Fibroblast of the aortic adventitia (primary cell): ENCODE results near the gene BTBD16. TPM values are rescaled to one million over a fixed set of nuclear protein-coding genes. Genes with fewer than 3 reads are reported as not detected.
A peak's percentile ranks its signal among the peaks of the same experiment; 100 is the strongest.

Experiments used
- DNase-seq: peaks from one replicate; pipeline ENCODE4 v3.0.0-alpha.2; 2010; ENCODE audit warnings: low read depth
- H3K4me3 ChIP-seq: 2 replicates; pipeline ENCODE4 v1.5.1; 2011; ENCODE audit warnings: low read depth, mild to moderate bottlenecking, control low read depth, low read length, moderate library complexity
- total RNA-seq: library from RNA; depleted of rRNA; stranded (reverse); fragments of >200 nt; gene quantifications from 2 replicates; pipeline ENCODE4 v1.2.3, GENCODE V29; 2012; ENCODE audit warnings: low replicate concordance
- TF ChIP-seq, protein P1 (sequence below): IDR thresholded peaks from 2 replicates; pipeline ENCODE4 v1.5.1; 2011; ENCODE audit warnings: mild to moderate bottlenecking, low read length, control low read depth, inconsistent platforms; ENCODE audit not compliant: insufficient read depth

BTBD16 gene
- total RNA-seq, 1 donor: 0.09 TPM

DNA sequence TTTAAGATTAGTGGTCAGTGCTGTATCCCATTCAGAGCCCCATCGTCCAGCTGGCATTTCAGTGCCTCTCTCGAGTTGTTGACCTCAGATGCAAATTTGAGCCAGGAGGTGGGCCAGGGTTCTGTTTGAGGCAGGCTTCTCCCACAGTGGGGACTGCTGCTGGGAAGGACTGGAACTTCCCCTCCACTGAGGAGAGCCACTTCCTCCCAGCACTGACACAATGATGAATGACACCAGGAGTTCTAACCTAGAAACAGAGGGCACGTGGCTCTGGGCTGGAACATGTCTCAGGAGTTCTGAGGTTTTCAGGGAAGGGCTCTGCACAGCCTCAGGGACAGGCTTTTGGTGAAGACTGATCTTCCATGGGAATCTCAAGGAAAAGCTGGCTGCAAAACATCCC, 18.3 kb upstream of the BTBD16 start:
- no peak for DNase-seq
- no peak overlapping the region for H3K4me3 ChIP-seq
- TF ChIP-seq, protein P1, sequence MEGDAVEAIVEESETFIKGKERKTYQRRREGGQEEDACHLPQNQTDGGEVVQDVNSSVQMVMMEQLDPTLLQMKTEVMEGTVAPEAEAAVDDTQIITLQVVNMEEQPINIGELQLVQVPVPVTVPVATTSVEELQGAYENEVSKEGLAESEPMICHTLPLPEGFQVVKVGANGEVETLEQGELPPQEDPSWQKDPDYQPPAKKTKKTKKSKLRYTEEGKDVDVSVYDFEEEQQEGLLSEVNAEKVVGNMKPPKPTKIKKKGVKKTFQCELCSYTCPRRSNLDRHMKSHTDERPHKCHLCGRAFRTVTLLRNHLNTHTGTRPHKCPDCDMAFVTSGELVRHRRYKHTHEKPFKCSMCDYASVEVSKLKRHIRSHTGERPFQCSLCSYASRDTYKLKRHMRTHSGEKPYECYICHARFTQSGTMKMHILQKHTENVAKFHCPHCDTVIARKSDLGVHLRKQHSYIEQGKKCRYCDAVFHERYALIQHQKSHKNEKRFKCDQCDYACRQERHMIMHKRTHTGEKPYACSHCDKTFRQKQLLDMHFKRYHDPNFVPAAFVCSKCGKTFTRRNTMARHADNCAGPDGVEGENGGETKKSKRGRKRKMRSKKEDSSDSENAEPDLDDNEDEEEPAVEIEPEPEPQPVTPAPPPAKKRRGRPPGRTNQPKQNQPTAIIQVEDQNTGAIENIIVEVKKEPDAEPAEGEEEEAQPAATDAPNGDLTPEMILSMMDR: no peak

- TF ChIP-seq, protein P1: no peak
Observed at GRCh38 chr10:122253605-122254004, 17.5 kb upstream of the BTBD16 start.

GRCh38 chr10:122254831-122255230, 16.3 kb upstream of the BTBD16 start:
- DNase-seq: no peak
- no peak overlapping the region for H3K4me3 ChIP-seq
- TF ChIP-seq, protein P1: no peak

More at GRCh38 chr10:122253605-122254004, 17.5 kb upstream of the BTBD16 start:
- DNase-seq: no peak
- no peak overlapping the region for H3K4me3 ChIP-seq

DNA sequence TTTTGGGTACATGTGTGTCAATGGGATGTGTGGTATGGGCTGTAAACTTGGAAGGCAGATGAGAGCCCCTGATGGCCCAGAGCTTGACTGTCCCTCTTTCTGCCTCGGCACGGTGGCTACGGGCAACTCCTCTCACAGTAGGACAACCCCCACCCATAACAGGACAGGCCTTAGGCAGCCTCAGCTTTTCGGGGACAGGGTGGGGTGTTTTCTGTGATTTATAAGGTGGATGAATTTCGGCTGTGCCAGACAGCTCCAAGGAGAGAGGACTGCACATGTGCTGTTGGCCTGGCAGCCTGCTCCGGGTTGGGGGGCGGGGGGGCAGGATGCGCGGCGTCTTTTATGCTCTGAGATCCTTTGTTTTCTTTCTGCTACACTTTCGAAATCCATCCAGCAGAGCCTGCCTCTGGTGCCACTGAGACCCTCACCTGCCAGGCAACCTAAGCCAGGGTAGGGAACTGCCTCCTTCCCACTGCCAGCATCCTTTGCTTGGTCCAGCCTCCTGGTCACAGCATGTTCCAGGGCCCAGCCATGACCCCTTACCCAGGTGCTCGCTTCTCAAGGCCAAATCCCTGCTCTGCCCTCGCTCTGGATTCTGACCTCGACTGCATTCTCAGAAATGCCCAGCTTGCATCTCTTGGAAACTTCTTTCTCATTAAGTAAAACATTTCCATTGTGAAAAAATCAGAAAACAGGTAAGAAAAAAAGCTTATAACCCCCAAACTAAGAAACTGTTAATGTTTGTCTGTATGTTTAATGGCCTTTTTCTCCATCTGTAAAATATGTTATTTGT, 15.4 kb upstream of the BTBD16 start:
- no peak for DNase-seq
- H3K4me3 ChIP-seq: no peak overlapping the region
- TF ChIP-seq, protein P1: no peak

GRCh38 chr10:122257041-122257440, 14.1 kb upstream of the BTBD16 start:
- TF ChIP-seq, protein P1: no peak
- DNase-seq: no peak
- H3K4me3 ChIP-seq: no peak overlapping the region

GRCh38 chr10:122258136-122259074, 12.7 kb upstream of the BTBD16 start:
- H3K4me3 ChIP-seq: no peak overlapping the region
- peak; percentile 11 for DNase-seq
- TF ChIP-seq, protein P1: no peak
